NCI-H146 treated with DMSO at 0.1 percent for 48 hours (cell line): ENCODE data around the gene EPDR1.

ENCODE experiments used
- DNase-seq: peaks from one replicate; lab custom pipeline; 2025; ENCODE audit not compliant: unreplicated experiment; lab: John Stamatoyannopoulos, UW

EPDR1 gene

DNA sequence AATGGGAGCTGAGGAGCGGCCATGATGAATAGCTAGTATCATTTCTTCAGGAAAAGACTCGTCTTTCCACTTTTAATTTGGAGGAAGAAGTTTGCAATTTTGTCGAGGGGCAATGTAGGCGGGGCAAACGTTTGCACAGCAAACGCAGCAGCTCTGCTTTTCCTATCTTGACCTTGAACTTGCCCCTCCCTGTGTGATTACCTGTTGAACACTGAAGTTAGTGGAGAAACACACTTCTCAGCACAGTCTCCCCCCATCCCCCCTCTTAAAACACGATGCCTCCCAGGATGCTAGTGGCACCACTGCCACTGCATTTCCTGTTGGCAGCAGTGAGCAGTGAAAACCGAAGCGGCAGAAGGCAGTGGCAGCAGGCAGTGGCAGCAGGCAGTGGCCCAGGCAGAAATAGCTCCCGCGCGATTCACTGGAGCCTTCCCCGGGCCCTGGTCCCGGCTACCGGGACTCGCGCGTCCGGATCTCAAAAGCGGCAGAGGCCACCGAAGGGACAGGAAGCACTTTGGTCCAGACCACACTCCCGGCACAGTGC, at the start of gene EPDR1:
TSS of gene EPDR1 (plus strand) at position 336 of the 544 bp plus-strand sequence. CDS start 300 bp downstream, outside the sequence.
- DNase-seq, result no peak

DNA sequence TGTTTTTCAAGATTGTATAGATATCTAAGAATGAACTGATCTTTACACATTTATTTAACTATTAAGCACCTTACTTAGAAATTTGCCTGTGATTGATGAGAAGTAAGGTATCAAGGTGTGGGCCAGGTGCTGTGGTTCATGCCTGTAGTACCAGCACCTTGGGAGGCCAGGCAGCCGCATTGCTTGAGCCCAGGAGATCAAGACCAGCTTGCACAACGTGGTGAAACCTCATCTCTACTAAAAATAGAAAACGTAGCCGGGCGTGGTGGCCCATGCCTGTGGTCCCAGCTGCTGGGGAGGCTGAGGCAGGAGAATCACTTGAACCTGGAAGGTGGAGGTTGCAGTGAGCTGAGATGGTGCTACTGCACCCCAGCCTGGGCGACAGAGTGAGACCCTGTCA, 38.4 kb upstream of the EPDR1 start:
- DNase-seq, result no peak

DNA sequence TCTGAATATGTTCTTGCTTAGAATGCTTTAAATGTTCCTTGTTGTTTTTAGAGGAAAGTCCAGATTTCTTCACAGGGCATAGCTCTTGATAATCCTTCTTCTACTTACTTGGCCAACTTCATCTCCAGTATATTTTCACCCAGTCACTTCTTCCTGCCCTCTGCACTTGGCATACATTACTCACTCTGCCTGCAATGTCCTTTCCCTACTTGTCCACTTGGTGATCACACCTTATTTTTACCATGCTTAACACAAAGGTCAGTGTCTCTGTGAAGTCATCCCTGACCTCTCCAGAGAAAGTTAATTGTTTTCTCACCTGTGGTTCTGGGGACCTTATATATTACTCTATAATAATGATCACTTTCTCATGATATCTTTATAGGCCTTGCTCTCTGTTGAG, 27.1 kb upstream of the EPDR1 start:
- no peak for DNase-seq

DNA sequence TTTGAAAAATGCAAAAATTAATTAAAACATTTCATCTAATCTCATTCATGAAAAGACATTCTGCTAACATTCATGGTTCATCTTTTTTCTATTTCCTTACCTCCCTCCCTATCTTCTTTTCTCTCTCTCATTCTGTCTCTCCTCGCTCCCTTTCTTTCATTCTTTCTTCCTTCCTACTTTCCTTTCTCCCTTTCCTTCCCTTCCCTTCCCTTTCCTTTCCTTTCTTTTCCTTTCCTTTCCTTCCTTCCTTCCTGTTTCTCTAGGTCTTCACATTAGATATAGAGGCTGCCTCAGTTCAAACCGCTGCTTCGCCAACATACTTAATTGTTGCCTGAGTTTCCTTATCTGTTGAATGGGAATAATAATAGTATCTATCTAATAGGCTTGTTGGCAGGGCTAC, 25.8 kb upstream of the EPDR1 start:
- no peak for DNase-seq

DNA sequence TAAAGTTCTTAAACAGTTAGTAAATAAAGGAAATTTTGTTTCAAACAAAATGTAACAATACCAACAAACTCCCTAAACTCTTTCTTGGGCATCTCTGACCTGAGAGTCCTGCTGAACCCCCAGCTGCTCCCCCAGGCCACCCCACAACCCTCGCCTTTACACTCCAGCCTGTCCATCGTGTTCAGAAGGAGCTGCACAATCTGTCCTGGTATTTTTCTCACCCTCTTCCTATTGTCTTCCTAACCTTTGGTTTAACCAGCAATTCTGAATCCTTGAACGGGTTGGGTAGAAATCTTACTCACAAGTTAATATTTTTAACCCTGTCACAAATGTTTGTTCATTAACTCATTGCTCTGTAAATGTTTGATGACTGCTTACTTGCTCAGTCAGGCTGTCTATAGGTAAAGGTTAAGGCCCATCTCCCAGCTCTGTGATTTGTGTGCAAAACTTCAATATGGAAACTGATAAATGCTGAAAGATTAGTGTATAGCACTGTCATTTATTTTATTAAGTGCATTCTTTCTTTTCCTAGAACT, 20.7 kb upstream of the EPDR1 start:
- no peak for DNase-seq

DNA sequence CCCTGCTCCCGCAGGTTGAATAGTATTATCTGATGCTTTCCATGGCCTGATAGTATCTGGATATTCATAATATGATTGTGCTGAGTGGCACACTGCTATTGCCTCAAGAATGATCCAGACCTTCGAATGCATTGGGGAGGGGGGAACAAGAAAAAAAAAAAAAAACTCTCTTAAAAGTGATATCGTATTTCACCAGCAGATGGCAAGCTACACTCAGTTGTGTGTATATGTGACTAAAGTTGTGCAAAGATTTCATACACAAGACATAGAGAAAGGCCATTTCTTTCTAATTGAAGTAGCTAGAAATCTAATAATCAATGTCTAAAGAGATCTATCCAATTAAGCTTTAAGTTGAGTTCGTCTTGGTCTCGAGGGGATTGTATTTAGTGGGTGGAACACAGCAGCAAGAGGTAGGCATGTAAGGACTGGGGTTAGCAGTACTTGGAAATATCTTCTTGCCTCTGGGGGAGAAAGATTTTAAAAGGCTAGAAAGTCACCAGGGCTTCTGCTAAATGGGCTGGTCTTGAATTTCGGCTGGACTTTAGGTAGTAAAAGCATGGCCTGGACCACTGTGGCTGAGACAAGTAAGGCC, 19.1 kb upstream of the EPDR1 start:
- DNase-seq, result no peak

DNA sequence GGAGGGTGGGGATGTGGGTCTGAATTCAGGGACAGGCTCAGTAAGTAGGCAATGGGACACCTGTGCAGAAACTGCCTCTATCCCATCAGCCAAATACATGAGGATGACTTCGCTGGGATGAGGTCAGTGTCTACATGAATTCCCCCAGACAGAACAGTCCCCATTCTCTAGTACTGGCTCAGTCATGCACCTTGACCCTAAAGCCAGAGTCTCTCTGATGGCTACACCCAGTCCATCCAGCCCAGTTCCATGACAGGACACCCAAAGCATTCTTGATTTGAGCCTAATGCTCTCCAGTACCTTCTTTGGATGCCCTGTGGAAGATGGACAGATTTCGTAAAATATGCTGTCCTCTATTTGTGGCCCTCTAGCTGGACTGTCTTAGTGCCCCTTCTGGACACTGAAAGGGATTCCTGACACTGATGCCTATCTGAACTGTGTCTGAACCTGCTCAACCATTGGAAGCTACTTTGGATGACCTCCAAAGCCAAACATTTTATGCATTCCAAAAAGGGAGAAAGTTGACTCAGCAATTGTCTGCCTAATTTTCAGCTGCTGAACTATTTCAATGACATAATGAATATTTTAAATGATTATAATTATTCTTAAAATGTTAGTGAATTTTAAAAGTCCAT, 18.4 kb upstream of the EPDR1 start:
- no peak for DNase-seq

DNA sequence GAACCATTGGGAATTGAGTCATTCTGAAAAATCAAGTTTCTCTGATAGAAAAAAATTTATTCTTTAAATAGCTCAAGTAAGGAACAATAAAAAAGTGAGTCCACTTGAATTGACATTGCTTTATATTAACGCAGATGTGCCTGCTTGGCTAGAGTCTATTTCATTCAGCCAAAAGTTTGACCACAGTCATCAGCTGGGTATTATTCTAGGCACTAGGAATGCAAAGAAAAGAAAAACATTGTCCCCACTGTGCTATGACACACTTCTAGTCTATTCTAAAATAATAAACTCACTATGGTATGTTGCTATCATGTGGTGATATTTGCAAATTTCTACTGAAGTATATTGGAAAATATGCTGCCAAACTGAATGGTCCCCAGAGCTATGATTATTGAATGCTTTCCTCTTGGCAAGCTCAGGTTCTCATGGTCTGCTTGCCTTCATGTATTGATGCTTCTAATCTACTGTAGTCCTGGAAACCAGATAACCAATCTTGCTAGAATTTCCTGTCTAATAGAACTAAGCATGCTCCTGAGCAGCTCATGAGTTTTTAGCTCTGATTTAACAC, 12.1 kb upstream of the EPDR1 start:
- DNase-seq, result no peak

DNA sequence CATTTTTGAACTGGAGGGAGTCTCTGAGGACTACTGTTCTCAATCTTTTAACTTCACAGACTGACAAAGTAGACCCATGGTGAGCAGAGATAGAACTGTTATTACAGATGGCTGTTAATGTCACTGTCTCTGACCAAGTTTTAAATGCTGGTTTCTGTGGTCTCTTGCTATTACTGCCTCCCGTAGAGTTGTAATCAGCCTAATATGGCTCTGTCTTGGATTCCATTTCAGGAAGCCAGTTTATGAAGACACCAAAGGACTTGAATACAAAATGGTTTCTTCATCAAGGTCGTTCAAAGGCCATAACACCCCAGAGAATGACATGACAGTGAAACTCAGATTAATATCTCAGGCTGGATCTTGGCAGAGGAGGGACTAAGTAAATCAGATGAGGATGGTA, 7.7 kb upstream of the EPDR1 start:
- no peak for DNase-seq

DNA sequence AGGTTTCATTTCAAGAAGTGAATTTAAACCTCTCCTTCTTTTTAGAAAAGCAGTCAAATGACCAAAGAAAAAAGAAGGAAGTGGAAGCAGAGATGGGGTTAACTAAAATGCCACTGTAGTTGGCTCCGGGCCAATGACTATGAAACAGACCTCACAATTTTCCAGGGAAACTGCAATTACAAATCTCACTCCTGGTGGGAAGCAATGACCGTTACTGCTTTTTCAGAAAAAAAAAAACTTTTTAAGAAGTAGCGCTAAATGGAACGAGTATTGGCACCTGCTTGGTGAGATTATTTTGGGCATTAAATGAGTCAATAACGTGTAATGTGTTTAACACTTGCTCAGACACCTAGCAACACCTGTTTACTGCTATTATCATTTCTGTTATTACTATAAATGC, 5.0 kb upstream of the EPDR1 start:
- no peak for DNase-seq

DNA sequence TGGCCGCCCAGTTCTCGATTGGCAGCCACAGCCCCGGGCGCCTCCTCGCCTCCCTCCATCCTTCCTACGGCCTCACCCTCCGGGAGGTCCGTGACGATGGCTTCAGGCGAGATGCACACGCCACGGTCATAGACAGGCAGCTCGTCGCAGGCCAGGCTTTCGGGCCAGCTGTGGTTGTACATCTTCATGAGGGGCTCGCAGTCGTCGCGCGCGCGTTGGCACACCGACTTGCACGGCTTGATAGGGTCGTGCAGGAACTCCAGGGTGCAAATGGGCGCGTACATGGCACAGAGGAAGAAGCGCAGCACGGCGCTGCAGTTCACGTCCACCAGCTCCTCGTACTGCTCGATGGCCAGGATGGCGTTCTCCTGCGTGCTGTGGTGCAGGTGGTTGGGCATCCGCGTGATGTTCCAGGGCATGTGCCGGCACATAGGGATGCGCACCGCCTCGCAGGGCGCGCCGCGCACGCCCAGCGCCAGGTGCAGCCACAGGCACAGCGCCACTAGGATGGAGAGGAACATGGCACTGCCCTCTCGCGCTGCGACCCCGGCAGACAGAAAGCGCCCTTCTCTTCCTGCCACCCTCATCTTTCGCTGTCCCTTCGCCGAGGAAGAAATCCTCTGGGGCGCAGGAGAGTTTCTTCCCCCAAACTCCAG, 4.3 kb upstream of the EPDR1 start:
- no peak for DNase-seq

DNA sequence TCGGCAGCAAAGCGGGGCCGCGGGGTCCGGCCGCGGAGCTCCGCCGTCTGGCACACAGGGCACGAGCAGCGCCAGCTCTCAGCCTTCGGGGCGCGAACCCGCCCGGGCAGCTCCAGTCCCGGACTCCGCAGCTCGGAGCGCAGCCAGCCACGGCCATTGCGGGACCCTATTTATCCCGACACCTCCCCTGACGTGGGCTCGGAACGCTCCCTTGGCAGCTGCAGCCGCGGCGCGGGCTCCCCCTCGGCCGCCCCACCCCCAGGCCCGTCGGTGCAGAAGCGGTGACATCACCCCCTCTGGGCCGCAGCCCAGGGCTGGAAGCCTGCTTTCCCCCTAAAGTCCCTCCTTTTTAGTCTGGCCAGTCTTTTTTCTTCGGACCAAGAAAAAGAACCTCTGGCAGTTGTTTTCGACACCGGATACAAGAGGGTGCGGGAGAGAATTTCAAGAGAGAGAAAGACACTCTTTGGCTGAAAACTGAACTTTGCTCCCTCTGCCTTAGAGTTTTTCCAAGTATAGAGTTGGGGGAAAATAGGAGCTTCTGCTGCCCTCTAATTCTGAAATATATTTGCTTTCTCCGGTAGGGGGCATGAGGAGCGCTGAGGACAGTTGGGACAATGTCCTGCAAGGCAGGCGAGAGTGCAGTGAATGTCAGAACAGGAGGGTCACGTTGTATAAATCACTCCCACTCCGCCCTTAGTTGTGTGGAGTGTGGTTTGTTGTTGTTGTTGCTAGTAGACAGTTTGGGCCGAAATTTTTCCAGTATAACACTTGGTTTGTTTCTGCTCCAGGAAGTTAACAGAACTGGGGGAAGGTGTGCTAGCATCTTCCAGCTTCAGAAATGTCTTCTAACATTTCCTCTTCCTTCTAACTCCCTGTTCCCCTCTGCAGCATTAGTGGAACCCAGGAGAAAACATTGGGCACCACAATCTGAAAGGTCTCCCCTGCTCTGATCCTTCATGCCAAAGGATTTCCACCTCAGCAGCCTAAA, 3.5 kb upstream of the EPDR1 start, which contains the start of gene SFRP4:
TSS of gene SFRP4 (minus strand) at position 145 of the 988 bp plus-strand sequence. CDS start 280 bp downstream, outside the sequence.
- DNase-seq, result no peak

DNA sequence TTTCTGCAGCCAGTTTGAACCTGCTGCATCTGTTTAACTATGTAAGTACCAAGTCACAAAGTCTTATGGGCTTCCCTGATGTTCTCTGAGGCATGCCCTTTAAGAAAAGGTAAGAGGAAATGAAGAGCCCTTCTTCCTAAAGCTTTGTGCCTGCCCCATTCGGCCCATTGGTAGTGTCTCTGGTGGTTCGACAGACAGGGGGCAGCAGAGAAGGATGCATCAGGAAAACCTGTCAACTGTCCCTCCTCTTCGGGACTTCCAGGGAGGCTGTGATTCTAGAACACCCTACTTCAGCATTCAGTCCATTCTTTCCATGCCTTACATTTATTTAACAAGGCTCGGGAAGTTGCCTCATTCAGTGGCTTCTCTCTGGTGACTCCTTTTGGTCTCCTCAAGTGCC, 1.9 kb upstream of the EPDR1 start:
- DNase-seq, result no peak

DNA sequence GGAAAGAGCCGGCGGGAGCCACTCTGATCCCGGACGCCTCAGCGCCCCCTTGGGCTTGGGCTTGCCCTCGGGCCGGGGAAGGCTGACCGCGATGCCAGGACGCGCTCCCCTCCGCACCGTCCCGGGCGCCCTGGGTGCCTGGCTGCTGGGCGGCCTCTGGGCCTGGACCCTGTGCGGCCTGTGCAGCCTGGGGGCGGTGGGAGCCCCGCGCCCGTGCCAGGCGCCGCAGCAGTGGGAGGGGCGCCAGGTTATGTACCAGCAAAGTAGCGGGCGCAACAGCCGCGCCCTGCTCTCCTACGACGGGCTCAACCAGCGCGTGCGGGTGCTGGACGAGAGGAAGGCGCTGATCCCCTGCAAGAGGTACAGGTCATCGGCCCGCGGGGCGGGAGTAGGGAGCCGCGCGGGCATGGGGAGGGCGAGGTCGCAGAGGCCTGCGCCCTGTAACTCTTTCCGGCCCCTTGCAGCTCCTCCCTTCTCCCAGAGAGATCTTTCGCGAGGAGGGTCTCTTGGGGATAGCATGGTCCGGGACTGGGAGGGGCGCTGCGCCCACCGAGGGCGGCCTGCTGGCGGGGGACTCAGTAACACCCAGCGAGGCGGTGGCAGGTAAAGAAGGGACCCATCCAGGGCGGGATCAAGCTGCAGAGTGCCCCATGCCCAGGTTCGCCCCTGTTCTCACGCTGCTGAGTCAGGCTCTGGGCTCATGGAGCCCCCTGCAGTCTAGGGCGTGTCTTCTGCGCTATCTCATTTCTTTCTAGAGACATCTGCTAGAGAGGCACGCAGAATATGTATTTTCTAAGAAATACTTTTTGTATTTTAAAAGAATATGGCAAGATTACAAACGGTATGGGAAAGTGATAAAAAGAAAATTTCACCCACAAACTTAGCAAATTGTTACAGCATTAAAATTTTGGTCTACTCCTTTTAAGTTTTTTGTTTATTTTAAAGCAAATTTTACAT, 687 bp downstream of the EPDR1 start:
- no peak for DNase-seq

DNA sequence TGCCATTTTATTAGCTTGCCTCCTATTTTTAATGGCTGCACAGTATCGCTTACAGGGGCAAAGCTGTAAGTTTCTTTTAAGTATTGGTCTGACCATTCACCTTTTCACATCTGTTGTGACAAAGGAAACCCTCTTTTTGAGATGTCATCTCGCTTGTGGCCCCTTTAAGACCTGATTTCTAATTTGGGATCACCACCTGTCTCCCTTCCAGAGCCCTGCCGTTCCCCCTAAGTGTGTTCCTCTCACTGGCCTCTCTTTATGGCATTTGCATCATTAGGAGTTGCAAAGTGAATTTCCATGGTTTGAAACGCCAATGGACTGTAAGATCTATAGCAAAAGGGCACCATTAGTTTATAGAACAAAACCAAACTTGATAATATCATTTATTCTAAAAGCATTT, 1.4 kb downstream of the EPDR1 start:
- no peak for DNase-seq

DNA sequence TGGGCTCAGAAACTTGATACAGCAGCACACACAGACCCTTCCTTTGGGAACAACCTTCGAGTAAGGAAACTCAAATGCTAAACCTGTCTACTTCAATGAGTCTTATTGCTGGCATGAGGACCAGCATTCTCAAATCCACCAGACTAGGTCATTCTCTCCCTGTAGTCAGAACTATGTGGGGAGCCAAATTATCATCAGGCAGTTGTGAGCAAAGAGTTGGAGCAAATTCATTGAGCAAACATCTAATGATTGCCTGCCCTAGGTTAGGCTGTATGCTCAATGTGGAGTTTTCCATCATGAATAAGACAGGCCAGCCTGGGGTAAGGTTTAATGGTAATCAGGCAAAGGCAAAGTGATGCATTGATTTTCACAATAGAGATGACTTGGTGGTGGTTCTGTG, 3.6 kb downstream of the EPDR1 start:
- no peak for DNase-seq

DNA sequence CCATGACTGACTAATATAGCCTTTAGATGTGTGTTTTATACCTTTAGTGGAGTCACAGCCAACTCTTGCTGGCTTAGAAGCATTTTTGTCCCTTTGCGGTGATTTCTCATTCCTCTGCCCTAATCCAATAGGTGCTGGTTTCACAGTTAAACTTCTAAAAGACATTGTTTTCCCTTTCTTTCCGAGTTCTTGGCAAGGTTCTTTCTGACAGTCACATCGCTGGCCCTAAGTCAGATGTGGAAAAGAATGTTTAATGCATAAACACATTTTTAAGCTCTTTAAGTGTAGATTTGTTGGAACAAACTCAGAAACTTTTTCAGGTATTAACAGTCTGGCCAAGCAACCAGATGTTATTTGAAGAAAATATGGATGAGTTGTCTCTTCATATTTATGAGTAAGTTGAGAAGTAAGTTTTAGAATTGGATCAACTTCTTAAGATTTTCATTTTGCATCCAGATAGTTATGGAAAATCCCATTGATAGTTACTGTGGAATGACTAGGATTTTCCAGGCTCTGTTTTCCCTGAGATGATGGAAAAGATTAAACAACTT, 4.1 kb downstream of the EPDR1 start:
- no peak for DNase-seq

DNA sequence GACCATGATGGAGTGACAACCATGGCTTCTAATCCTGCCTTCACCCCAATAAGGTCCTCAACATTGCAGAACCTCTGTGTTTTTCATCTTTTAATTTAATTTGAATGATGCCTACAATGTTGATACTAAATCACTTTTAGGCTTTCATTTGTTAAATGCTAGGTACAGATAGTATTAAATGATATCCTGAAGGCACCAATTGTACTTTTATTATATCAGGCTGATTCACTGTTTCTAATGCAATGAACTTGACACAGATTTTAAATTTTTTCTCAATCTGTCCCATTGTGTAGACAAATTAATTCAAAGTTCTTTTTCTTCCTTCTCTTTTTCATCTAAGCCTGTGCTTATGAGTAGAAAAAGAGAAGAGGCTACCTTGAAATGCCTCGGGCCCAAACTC, 5.2 kb downstream of the EPDR1 start:
- DNase-seq, result no peak
